NOMO-1 treated with dmso at 0.1 percent for 144 hours (cell line): ENCODE data around the gene GFRA4.

ENCODE experiments used
- DNase-seq: peaks from one replicate; lab custom pipeline; 2025; ENCODE audit not compliant: unreplicated experiment; lab: John Stamatoyannopoulos, UW

The GFRA4 gene

DNA sequence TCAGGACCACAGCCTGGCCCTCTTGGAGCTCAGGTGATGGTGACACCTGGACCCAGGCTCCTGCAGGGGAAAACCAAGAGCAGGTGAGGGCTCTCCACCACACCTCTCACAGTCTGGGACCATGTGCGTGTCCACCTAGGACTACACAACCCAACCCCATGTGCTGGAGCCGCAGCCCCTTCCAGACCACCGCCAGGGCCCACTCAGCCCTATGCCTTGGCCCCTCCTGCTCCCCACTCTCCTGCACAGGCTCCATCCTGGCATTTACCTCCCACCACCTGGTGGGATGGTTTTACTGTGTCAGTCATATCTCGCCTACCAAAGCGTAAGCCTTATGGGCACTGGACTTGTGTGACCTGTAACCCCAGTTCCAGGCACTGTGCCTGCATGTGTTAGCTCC lies 31.7 kb upstream of the GFRA4 start:
- no peak for DNase-seq

DNA sequence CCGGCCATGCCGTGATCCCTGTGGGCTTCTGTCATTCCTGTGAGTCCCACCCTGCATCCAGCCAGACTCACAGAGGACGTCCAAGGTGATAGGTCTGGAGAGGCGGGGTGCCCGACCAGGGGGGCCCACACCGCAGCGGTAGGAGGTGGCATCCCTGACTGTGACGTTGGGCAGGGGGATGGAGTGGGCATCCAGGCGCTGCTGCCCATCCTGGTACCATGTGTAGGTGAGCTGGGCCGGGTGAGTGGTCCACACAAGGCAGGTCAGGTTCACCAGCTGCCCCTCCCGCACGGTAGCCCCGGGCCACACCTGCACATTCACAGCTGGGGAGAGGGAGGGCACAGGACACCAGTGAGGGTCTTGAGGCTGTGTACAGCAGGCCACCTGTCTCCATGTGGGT lies 30.2 kb upstream of the GFRA4 start:
- DNase-seq = no peak

DNA sequence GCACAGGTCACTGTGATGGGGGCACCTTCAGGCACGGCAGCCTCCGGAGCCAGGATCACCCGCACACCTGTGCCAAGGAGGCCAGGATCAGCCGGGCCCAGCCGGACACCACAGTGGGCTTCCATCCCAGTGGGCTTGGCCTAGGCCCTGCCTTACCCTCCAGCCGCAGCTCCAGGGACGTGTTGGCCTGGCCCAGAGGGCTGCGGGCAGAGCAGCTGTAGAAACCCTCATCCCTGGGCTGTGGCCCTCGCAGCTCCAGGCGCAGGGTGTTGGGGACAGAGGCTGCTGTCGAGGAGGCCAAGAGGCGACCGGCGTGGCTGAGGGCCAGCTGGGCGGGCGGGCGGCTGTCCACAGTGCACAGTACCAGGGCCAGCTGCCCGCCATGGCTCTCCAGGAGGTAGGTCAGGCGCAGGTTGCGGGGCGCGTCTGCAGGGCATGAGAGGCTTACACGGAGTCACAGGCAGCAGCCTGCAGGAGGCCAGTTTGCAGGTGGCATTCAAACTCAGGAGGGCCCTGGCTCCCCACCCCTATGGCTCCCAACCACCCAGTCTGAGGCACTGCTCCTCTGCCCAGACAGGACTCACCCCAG lies 29.6 kb upstream of the GFRA4 start:
- no peak for DNase-seq

DNA sequence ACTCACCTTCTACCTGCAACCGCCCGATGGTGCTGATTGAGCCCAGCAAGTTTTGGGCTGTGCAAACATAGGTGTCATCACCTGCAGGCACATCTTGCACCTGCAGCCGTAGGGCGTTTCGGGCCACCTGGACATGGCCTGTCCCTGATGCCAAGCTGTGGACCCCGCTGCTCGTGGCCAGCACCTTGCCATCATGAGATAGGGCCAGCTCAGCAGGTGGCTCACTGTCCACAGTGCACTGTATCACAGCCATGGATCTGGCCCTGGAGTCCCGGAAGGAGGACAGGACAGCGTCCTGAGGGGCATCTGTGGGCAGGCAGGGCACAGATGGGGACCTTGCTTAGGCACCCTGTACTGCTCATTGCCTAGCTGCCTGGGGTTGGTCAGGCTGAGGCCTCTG lies 28.7 kb upstream of the GFRA4 start:
- DNase-seq = no peak

DNA sequence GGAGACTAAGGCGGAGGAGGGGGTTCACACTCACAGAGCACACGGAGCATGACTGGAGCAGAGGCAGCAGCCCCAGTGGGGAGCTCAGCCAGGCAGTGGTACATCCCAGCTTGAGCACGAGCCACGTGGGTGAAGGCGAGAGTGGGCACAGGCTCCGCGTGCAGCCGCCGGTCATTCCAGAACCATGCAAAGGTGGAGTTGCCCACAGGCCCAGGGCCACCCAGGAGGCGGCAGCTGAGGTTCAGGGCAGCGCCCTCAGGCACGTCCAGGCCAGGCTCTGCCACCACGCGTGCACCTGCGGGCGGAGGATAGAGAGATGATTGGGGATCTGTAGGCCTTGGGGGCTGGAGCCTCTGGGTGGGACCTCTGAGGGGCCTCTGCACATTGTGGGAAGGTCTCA lies 28.1 kb upstream of the GFRA4 start:
- no peak for DNase-seq

DNA sequence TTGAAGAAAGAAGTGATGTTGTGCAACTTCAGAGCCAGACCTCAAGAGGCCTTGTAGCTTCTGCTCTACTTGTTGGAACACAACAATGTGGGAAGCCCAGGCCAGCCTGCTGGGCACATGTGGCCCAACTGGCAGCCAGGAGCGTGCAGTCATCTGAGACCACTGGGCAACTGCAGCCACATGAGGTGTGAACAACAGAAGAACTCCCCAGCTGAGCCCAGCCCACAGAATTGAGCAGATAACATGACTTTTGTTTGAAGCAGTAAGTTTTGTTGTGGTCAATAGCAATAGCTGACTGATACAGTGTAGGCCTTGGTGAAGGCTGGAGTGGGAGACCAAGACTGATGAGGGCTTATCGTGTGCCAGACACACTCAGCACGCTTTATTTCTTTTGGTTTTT lies 27.2 kb upstream of the GFRA4 start:
- DNase-seq = no peak

DNA sequence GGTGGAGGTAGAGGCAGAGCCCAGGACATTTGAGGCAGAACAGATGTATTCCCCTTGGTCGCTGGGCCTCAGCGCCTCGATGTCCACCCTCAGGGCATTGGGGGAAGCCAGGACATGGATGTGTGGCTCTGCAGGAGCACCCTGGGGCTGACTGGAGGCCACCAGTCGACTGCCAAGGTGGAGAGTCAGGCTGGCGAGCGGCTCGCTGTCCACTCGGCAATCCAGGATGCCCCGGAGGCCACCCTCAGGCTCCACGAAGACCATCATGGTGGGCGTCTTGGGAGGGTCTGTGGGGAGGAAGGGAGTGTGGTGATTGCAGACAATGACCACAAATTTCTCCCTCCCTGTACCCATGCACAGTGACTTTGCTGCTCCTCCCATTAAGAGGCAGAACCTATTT lies 26.8 kb upstream of the GFRA4 start:
- DNase-seq = no peak

DNA sequence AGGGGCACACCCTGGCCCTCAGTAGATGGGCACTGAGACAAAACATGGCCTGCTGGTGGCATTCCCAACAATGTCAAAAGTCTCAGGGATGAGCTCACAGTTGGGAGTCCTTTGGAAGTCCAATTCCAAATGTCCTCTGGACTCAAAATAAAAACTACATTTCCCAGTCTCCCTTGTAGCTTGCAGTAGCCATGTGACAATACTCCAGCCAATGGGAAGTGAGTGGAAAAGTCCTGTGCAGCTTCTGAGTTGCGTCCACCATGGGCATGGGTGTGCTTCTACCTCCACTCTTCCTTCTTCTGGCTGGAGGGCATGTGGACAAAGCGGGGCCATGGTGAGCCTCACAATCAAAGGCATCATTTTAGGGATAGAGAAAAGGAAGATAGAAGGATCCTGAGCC lies 24.5 kb upstream of the GFRA4 start:
- no peak for DNase-seq

DNA sequence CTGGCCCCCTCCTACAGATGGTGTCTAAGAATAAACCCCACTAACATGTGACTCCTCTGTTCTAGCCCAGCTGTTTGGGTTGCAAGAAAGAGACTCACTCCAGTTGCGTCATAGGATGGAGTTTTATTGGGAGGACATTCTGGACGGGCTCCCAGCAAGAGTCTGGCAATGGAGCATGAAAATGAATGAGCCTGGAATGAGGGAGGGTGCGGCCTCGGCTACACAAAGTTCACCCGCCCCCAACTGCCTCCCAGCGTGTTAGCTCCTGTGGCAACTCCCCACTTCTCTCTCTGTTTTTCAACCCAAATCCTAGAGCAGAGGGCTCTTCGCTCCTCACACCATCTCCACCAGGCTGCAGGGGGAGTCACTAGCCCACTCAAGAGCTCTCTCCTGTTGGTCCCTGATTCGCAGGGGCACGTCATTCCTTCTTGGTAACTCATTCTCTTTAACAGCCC lies 23.7 kb upstream of the GFRA4 start:
- no peak for DNase-seq

DNA sequence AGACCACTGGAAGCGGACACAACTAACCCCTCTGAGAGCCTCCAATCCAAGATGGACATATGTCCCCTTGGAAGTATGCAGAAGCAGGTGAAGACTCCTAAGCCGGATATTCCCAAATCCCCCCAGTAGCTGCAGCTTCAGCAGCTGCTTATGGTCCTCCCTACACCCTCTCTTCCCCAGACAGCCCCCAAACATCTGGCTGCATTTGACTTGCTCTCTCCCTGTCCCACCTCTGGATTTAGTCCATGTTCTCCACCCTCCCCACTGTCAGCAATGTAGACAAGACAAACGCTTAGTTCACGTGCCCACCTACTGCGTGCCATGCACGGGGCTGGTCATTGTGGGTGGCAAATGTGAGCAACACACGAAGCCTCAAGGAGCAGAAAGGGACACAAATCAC lies 23.2 kb upstream of the GFRA4 start:
- no peak for DNase-seq

DNA sequence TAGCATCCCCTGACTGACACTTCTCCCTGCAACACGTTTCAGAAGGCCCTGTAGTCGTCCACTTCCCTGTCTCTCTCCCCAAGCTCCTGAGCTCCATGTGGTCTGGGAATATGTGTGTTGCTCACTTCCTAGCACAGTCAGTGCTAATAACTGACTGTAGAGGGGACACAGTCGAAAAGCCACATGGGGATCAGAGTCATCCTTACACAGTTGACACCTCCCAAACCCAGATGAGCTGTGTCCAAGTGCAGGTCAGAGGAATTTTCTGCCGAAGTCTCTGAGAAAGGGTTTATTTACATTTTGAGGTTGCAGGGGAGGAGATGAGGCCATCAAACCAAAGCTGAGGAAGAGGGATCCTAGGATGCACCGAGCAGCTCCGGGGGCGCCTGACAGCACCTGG lies 22.1 kb upstream of the GFRA4 start:
- no peak for DNase-seq

DNA sequence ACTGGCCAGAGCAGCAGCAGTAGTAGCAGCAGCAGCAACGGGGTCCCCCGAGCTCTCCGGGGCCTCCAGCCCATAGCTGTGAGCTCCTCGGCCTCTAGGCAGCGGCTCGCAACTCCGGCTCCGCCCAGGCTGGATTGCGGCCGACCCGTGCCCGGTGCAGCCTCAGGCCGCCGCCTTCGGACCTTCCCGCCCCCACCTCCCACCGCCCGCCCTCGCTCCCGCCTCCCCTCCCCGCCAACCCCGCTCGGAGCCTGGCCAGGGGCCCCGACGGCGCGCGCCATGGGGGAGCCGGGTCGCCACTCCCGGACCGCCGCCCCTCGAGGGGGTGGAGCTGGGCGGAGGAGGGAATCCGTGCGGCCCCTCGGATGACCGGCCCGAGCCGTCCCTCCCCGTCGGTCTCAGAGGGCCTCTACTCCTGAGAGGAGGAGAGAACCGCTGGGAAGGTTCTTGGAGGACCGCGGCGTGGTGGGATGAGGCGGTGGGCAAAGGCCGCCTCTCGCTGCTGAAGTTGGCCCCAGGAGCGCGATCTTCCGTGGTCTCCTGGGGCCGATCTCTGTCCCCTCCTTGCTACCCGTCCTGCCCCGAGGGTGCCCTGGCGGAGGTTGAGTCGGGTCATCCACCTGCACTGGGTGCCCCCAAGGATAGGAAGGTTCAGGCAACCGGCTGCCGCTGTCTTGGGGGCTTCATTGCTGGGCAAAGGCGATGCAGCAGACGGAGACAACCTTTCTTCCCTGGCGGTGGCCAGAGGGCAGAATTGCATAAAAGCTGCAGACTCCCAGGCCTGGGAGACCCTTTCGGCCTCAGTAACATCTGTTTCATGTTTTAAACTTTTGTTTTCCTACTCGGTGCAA lies 19.0 kb upstream of the GFRA4 start, which contains the start of gene ADAM33:
Gene ADAM33 (minus strand): TSS at position 80 of the 851 bp plus-strand sequence. CDS start 6 bp downstream, at position 74.
- no peak for DNase-seq

DNA sequence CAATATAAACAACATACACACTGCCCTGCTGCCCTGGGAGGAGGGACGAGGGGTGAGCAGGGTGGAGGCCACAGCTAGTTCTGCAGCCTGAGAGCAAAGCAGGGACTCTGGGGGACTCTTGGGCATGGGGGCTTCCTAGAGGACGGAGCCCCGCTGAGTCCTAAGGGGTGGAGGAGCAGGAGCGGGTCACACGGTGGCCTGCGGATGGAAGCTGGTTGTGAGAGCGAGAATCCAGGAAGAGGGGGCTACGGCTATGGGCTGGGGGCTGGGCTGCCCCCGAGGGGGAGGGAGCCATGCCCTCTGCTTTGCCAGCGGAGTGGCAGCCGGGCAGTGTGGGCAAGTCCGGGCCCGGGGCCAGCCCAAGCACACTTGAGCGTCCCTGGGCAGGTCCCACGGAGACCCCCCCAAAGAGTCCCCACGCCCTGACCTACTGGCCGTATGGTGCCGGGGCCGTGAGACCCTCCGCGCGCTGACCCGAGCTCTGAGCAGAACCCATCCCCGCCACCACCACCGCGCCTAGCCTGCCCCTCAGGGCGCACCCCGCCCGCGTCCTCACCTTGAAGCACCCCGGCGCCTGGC lies 18.2 kb upstream of the GFRA4 start:
- DNase-seq = no peak

DNA sequence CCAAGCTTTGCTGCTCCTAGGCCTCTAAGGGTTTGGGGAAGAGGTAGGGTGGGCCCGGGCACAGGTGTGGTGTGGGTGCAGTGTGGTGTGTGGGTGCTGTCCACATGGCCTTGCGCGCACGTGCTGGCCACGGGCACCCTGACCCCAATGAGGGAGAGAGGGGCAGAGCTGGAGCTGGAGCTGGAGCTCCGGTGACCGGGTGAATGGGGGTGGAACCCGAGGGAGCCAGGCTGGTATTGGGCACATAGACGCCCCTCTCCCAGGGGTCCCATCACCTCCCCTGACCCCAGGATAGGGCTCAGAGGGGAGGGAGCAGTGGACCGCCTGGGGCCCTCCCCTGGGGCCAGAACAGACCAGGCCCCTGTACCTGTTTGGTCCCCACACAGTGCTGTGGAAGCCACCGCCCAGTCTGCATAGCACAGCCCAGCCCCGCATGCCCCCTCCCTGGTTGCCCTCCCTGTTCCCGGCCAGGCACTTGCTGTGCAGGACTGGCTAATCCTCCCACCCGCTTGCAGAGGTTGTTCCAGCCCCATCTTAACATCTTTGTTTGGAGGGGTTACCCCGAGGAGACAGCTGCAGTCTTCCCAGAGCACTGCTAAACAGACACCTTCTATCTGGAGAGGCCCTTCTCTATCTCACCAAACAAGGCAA lies 17.6 kb upstream of the GFRA4 start:
- DNase-seq = no peak

DNA sequence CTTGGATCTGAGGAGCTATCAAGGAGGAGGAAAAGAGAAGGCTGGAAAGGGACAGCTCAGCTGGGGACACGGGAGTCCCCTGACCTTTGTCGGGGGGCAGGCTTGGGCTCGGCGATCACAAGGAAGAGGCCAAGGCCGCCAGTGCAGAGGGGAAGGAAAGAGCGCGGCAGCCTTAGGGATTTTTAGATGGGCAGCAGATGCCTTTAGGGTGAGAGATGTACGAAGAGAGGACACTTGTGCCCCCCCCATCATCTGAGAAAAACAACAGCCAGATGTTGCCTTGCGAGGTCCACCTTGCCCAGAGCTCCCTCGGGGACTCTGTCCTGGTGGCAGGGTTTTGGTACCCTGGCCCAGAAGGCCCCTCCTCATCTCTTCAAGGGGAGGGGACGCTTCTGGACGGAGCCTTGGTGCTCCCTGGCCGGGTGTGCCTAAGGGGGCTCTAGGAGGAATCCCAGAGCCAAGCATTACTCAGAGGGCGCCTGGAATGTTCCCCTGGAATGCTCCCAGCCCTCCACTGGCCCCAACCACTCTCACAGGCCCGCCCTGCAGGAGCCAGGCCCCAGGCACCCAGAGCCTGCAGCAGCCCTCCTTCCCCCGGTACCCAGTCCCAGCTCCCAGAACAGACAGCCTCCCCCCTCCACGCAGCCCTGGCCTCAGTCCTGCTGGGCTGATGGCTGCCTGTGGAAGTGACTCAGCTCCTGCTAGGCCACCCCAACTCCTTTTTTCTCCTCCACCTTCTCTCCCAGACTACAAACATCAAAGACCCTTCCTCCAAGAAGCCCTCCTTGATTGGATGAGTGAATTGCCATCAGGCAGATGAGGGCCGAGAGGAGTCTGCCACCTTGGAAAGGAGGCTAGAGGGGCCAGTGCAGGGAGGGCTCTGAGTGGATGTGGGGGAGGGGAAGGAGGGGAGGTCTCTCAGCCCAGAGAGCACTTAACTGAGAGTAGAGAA lies 16.8 kb upstream of the GFRA4 start:
- no peak for DNase-seq

DNA sequence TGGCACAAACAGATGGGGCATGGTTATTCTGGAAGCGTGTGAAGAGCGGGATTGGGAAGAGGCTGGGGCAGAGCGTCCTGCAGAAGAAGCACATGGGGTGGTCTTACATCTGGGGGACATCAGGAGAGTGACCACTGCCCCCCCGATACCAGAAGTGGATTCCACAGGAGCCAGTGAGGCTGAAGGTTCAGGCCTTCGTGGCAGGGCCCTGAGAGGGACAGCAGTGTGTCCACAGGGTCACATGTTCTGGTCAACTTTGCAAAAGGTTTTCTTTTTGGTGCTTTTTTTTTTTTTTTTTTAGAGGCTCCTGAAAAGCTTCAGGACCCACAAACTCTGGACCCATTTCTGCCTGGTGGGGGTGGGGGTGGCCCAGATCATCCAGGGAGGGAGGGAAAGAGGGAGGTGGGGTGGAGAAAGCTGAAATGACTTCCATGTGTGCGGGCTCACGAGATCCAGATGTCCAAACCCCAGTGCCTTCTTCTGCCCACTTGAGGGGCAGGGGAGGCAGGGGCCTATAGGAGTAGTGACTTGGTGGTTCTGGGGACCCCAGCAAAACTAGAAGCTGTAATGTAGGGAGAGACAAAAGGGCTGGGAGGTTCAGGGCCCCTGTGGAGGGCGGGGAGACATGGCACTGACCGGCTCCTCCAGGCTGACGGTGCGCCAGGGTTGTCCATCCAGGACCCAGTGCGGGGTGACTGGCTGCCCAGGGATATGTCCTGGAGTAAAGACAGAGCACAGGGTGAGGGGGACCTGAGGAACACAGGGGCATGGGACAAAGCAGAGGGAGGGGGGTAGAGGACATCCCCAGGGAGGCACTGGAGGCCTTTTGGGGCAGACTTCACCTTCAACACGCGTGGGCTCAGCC lies 15.9 kb upstream of the GFRA4 start:
- no peak for DNase-seq

DNA sequence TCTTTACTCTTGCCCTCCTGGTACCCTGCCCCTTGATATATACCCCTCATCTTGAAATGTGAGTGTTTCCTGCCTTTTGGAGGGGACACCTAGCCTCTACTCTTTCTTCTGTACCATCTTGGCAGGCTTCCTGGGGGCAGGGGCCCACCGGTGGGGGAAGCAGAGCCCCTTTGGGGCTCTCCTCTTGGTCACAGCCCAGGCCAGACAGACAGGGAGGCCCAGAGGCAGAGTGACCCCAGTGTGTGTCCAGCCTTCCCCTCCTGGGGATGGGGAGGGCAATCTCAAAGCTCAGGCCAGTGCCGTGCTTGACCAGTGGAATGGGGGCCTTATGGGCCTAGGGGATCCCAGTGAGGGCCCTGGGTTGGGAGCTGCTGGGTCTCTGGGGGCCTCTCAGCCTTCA lies 15.0 kb upstream of the GFRA4 start:
- no peak for DNase-seq

DNA sequence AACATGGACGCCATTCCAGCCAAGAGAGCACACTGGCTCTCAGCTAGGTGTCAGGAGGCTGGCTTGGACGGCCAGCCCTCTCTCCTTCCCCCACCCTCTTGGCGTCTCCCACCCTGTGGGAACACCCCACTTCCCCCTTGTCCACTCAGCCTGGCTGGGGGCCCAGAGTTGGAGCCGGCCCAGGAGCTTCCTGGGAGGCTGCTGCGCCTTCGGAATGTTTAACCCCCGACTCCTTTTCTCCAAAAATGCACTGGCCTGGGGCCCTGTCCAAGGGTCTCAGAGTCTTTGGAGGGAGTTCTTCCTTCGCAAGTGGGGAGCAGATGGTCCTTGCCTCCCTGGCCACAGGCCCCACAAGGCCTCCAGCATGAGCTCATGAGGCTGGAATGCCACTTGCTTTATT lies 14.5 kb upstream of the GFRA4 start:
- no peak for DNase-seq

DNA sequence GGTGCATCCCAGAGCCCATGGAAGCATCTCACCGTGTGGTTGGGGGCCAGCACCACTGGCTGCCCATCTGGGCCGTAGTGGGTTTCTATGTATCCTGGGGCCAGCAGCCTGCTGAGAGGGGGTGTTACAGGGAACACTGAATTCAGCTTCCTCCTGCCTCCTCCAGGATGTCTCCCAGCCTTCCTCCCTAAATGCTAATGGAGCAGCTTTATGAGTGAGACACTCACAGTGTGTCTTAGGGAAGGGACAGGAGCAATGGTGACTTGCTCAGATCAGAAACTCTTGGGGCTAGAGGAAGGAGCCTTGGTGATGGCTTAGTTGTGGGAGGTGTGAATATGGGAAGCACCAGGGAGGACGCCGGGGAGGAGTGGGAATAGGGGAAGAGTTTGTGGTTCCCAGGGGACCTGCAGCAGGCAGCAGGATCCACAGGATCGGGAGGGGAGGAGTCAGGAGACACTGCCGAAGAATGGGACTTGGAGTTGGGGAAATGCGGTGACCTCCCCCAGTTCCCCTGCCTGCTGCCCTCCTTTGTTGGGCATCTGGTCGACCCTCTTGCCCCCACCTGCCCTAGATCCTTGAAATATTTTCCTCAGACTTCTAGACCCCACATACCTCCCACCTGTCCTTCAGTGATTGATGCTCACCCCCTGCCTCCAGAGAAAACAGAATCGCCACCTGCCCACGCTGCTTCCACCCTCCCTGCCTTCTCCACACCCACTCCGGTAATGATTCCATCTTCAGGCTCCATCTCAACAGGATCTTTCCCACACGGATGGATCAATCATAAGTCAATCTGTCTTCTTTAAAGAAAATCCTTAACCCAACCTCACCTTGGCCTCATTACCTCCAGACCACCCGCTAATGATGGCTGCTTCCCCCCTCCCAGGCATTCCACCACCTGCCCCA lies 12.0 kb upstream of the GFRA4 start:
- no peak for DNase-seq
